Ishikawa (cell line): ENCODE data around the gene RAD51B.

Experiments used
- CEBPB ChIP-seq: IDR thresholded peaks from 2 replicates; pipeline ENCODE4 v1.6.1; 2012
- EP300 ChIP-seq: IDR thresholded peaks from 2 replicates; pipeline ENCODE4 v1.6.1; 2012; ENCODE audit warnings: borderline replicate concordance
- FOXM1 ChIP-seq: IDR thresholded peaks from 2 replicates; pipeline ENCODE4 v1.6.1; 2012; ENCODE audit warnings: low read depth, borderline replicate concordance
- RAD21 ChIP-seq: IDR thresholded peaks from 2 replicates; pipeline ENCODE4 v1.6.1; 2012; ENCODE audit warnings: low read depth
- TAF1 ChIP-seq: IDR thresholded peaks from 2 replicates; pipeline ENCODE4 v1.6.1; 2012; ENCODE audit warnings: low read depth, mild to moderate bottlenecking
- USF1 ChIP-seq: IDR thresholded peaks from 2 replicates; pipeline ENCODE4 v1.6.1; 2012
- YY1 ChIP-seq: IDR thresholded peaks from 2 replicates; pipeline ENCODE4 v1.6.1; 2012; ENCODE audit warnings: low read depth
- ZBTB7A ChIP-seq: IDR thresholded peaks from 2 replicates; pipeline ENCODE4 v1.6.1; 2012; ENCODE audit warnings: low read depth
- TF ChIP-seq, protein P1 (sequence below): IDR thresholded peaks from 2 replicates; pipeline ENCODE4 v1.6.1; 2012; ENCODE audit warnings: low read depth, mild to moderate bottlenecking
- TF ChIP-seq, protein P2 (sequence below): IDR thresholded peaks from 2 replicates; pipeline ENCODE4 v1.6.1; 2012

- TF ChIP-seq CEBPB (no peak), YY1 (no peak), RAD21 (no peak), ZBTB7A (no peak), EP300 (no peak), USF1 (no peak), FOXM1 (no peak), TAF1 (no peak)
- TF ChIP-seq, protein P1, sequence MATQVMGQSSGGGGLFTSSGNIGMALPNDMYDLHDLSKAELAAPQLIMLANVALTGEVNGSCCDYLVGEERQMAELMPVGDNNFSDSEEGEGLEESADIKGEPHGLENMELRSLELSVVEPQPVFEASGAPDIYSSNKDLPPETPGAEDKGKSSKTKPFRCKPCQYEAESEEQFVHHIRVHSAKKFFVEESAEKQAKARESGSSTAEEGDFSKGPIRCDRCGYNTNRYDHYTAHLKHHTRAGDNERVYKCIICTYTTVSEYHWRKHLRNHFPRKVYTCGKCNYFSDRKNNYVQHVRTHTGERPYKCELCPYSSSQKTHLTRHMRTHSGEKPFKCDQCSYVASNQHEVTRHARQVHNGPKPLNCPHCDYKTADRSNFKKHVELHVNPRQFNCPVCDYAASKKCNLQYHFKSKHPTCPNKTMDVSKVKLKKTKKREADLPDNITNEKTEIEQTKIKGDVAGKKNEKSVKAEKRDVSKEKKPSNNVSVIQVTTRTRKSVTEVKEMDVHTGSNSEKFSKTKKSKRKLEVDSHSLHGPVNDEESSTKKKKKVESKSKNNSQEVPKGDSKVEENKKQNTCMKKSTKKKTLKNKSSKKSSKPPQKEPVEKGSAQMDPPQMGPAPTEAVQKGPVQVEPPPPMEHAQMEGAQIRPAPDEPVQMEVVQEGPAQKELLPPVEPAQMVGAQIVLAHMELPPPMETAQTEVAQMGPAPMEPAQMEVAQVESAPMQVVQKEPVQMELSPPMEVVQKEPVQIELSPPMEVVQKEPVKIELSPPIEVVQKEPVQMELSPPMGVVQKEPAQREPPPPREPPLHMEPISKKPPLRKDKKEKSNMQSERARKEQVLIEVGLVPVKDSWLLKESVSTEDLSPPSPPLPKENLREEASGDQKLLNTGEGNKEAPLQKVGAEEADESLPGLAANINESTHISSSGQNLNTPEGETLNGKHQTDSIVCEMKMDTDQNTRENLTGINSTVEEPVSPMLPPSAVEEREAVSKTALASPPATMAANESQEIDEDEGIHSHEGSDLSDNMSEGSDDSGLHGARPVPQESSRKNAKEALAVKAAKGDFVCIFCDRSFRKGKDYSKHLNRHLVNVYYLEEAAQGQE, result no peak
- TF ChIP-seq, protein P2, sequence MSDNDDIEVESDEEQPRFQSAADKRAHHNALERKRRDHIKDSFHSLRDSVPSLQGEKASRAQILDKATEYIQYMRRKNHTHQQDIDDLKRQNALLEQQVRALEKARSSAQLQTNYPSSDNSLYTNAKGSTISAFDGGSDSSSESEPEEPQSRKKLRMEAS, result no peak
Observed at GRCh38 chr14:67908052-67908754, 88.6 kb downstream of the RAD51B start.
